HCT116 (cell line): ENCODE results near the gene KCNIP3.

Experiments
- CEBPB ChIP-seq: IDR thresholded peaks from 2 replicates; pipeline ENCODE4 v1.6.1; 2012; ENCODE audit warnings: low read depth
- CTCF ChIP-seq, 3 experiments: fragments of 200-600 bp in 1 of 3; sonication (generic) in 1 of 3; IDR thresholded peaks in 2 of 3; conservative IDR thresholded peaks in 1 of 3; 2 replicates each; pipeline ENCODE4 v1.5.1; 2012 to 2017; ENCODE audit warnings: low read depth in 2 of 3, low read length in 2 of 3, antibody characterized with exemption in 1 of 3, borderline replicate concordance in 1 of 3, control low read depth in 1 of 3, mild to moderate bottlenecking in 1 of 3, mixed read lengths in 1 of 3, mixed run types in 1 of 3, moderate library complexity in 1 of 3; ENCODE audit not compliant: insufficient read depth in 1 of 3
- EGR1 ChIP-seq: IDR thresholded peaks from 2 replicates; pipeline ENCODE4 v1.6.1; 2012; ENCODE audit warnings: low read depth
- SIN3A ChIP-seq: IDR thresholded peaks from 2 replicates; pipeline ENCODE4 v1.6.1; 2012; ENCODE audit warnings: low read depth
- TCF7L2 ChIP-seq: IDR thresholded peaks from 2 replicates; pipeline ENCODE4 v1.7.0; 2011; ENCODE audit warnings: borderline replicate concordance, inconsistent platforms; ENCODE audit not compliant: insufficient read depth, insufficient read length; ENCODE audit errors: extremely low read depth

- TF ChIP-seq TCF7L2 (no peak), CTCF (IDR thresholded peaks at IDR 0.05 in 2 of 3, conservative IDR thresholded peaks at IDR 0.05 in 1 of 3; ENCODE audit: borderline replicate concordance in 1 of 3, insufficient read depth in 1 of 3, low read depth in 2 of 3, low read length in 2 of 3) (no peak), EGR1 (no peak), CEBPB (no peak), SIN3A (no peak)
Measured at GRCh38 chr2:95275601-95276243, 21.4 kb upstream of the KCNIP3 start.
